IMR-90 (cell line): ENCODE data around the gene ELOVL5.
A peak's percentile ranks its signal among the peaks of the same experiment; 100 is the strongest.

Experiments
- BHLHE40 ChIP-seq: fragments of 150-350 bp; IDR thresholded peaks from 2 replicates; pipeline ENCODE4 v1.6.1; 2016; ENCODE audit warnings: mild to moderate bottlenecking, low read depth, low read length
- CHD1 ChIP-seq: IDR thresholded peaks from 2 replicates; pipeline ENCODE4 v1.6.1; 2012; ENCODE audit warnings: low read depth, low read length, improper control_type of control experiment
- FOS ChIP-seq: fragments of 150-350 bp; IDR thresholded peaks from 2 replicates; pipeline ENCODE4 v1.6.1; 2016; ENCODE audit warnings: low read depth, low read length
- MAZ ChIP-seq: IDR thresholded peaks from 2 replicates; pipeline ENCODE4 v1.6.1; 2012; ENCODE audit warnings: low read depth, mild to moderate bottlenecking, low read length, improper control_type of control experiment, moderate library complexity, borderline replicate concordance
- NFE2L2 ChIP-seq: fragments of 150-350 bp; IDR thresholded peaks from 2 replicates; pipeline ENCODE4 v1.6.1; 2016; ENCODE audit warnings: low read depth, mild to moderate bottlenecking, low read length
- POLR2A ChIP-seq: IDR thresholded peaks from 2 replicates; pipeline ENCODE4 v1.6.1; 2012; ENCODE audit warnings: mild to moderate bottlenecking, low read depth, low read length
- RAD21 ChIP-seq: IDR thresholded peaks from 2 replicates; pipeline ENCODE4 v1.6.1; 2012; ENCODE audit warnings: low read length, improper control_type of control experiment
- RCOR1 ChIP-seq: IDR thresholded peaks from 2 replicates; pipeline ENCODE4 v1.6.1; 2012; ENCODE audit warnings: mild to moderate bottlenecking, low read length, improper control_type of control experiment; ENCODE audit not compliant: insufficient replicate concordance
- RFX5 ChIP-seq: IDR thresholded peaks from 2 replicates; pipeline ENCODE4 v1.8.0; 2012; ENCODE audit warnings: low read depth, mild to moderate bottlenecking, low read length, moderate library complexity
- SMC3 ChIP-seq: fragments of 150-350 bp; IDR thresholded peaks from 2 replicates; pipeline ENCODE4 v1.6.1; 2016; ENCODE audit warnings: low read depth, mild to moderate bottlenecking, antibody characterized with exemption, low read length, moderate library complexity
- TF ChIP-seq, protein P1 (sequence below): conservative IDR thresholded peaks from 2 replicates; pipeline ENCODE4 v1.5.1; 2012; ENCODE audit warnings: mild to moderate bottlenecking, low read depth, low read length, improper control_type of control experiment
- TF ChIP-seq, protein P2 (sequence below): fragments of 150-350 bp; IDR thresholded peaks from 2 replicates; pipeline ENCODE4 v1.6.1; 2016; ENCODE audit warnings: low read depth, mild to moderate bottlenecking, low read length, moderate library complexity, borderline replicate concordance

- TF ChIP-seq, protein P1, sequence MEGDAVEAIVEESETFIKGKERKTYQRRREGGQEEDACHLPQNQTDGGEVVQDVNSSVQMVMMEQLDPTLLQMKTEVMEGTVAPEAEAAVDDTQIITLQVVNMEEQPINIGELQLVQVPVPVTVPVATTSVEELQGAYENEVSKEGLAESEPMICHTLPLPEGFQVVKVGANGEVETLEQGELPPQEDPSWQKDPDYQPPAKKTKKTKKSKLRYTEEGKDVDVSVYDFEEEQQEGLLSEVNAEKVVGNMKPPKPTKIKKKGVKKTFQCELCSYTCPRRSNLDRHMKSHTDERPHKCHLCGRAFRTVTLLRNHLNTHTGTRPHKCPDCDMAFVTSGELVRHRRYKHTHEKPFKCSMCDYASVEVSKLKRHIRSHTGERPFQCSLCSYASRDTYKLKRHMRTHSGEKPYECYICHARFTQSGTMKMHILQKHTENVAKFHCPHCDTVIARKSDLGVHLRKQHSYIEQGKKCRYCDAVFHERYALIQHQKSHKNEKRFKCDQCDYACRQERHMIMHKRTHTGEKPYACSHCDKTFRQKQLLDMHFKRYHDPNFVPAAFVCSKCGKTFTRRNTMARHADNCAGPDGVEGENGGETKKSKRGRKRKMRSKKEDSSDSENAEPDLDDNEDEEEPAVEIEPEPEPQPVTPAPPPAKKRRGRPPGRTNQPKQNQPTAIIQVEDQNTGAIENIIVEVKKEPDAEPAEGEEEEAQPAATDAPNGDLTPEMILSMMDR: peak; percentile 14; the same call in 1 of the 2 replicates
- TF ChIP-seq POLR2A (no peak), SMC3 (no peak), RFX5 (no peak), MAZ (no peak), BHLHE40 (no peak), RAD21 (no peak), RCOR1 (no peak), NFE2L2 (no peak), CHD1 (no peak), FOS (no peak)
- TF ChIP-seq, protein P2, sequence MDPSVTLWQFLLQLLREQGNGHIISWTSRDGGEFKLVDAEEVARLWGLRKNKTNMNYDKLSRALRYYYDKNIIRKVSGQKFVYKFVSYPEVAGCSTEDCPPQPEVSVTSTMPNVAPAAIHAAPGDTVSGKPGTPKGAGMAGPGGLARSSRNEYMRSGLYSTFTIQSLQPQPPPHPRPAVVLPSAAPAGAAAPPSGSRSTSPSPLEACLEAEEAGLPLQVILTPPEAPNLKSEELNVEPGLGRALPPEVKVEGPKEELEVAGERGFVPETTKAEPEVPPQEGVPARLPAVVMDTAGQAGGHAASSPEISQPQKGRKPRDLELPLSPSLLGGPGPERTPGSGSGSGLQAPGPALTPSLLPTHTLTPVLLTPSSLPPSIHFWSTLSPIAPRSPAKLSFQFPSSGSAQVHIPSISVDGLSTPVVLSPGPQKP: no peak
These were observed 57.9 kb downstream of the ELOVL5 start for GRCh38 chr6:53290537-53291510.
